ENCODE results near the gene NPFFR1.
A peak's percentile ranks its signal among the peaks of the same experiment; 100 is the strongest.
"Not testable (repeated sequence)": the region's sequence is repeated elsewhere in the genome, so short reads cannot be mapped to it uniquely, and the experiment has no call there.

The NPFFR1 gene

GRCh38 chr10:70284542-70285475 is 1.0 kb upstream of the NPFFR1 start:
- ATAC-seq = no peak

GRCh38 chr10:70283071-70283444 is 746 bp downstream of the NPFFR1 start:
- ATAC-seq = no peak

GRCh38 chr10:70281609-70282008 is 2.2 kb downstream of the NPFFR1 start:
- ATAC-seq = no peak

GRCh38 chr10:70280099-70280498 is 3.7 kb downstream of the NPFFR1 start:
- ATAC-seq = no peak

- ATAC-seq = no peak
Observed at GRCh38 chr10:70277396-70278030, 6.3 kb downstream of the NPFFR1 start.

GRCh38 chr10:70274643-70275042 is 9.2 kb downstream of the NPFFR1 start:
- ATAC-seq = no peak

- peak; percentile 84 to 90 for ATAC-seq
Observed at GRCh38 chr10:70272925-70273316, 10.9 kb downstream of the NPFFR1 start.

GRCh38 chr10:70271996-70272924 is 11.5 kb downstream of the NPFFR1 start:
- ATAC-seq = peak in 1 of 2 donors; percentile 12

- ATAC-seq = no peak
Observed at GRCh38 chr10:70270952-70271351, 12.9 kb downstream of the NPFFR1 start.

- no peak for ATAC-seq
Observed at GRCh38 chr10:70269741-70270140, 14.1 kb downstream of the NPFFR1 start.

- ATAC-seq = no peak
Observed at GRCh38 chr10:70268376-70268775, 15.4 kb downstream of the NPFFR1 start.

- ATAC-seq = peak in 1 of 2 donors; percentile 32
Observed at GRCh38 chr10:70267161-70267933, 16.5 kb downstream of the NPFFR1 start.

GRCh38 chr10:70266701-70267100 is 17.1 kb downstream of the NPFFR1 start:
- ATAC-seq = no peak

- ATAC-seq = no peak
Observed at GRCh38 chr10:70266056-70266455, 17.7 kb downstream of the NPFFR1 start.

GRCh38 chr10:70265032-70265689 is 18.6 kb downstream of the NPFFR1 start:
- peak in 1 of 2 donors; percentile 13 for ATAC-seq

GRCh38 chr10:70260734-70261133 is 23.1 kb downstream of the NPFFR1 start:
- no peak for ATAC-seq

GRCh38 chr10:70260259-70260658 is 23.5 kb downstream of the NPFFR1 start:
- no peak for ATAC-seq

- no peak for ATAC-seq
Observed at GRCh38 chr10:70258216-70258615, 25.6 kb downstream of the NPFFR1 start.

GRCh38 chr10:70257816-70258215 is 26.0 kb downstream of the NPFFR1 start:
- not testable (repeated sequence) for ATAC-seq

- ATAC-seq = no peak
Observed at GRCh38 chr10:70256463-70256862, 27.3 kb downstream of the NPFFR1 start.
